NCI-H187 (cell line): ENCODE data around the gene APC.
"Not testable (repeated sequence)": the region's sequence is repeated elsewhere in the genome, so short reads cannot be mapped to it uniquely, and the experiment has no call there.

Source experiments
- DNase-seq, 2 experiments: peaks; one replicate each; lab custom pipeline; 2025; lab: John Stamatoyannopoulos, UW

APC gene

GRCh38 chr5:112860571-112860928 lies 122.9 kb downstream of the APC start:
- not testable (repeated sequence) for DNase-seq

- peak; percentile 80 to 89 for DNase-seq
Measured at GRCh38 chr5:112860929-112861637, 123.4 kb downstream of the APC start, which contains the start of gene SRP19. Gene SRP19 (plus strand): TSS chr5:112861287. CDS start chr5:112861377, 90 bp downstream.

- no peak for DNase-seq
Measured at GRCh38 chr5:112861638-112861985, 123.9 kb downstream of the APC start.

GRCh38 chr5:112862085-112862484 lies 124.4 kb downstream of the APC start:
- DNase-seq = no peak

GRCh38 chr5:112863549-112863948 lies 125.9 kb downstream of the APC start:
- DNase-seq = no peak

GRCh38 chr5:112865128-112865527 lies 127.4 kb downstream of the APC start:
- DNase-seq = no peak

- DNase-seq = no peak
Measured at GRCh38 chr5:112866739-112867138, 129.1 kb downstream of the APC start.

- no peak for DNase-seq
Measured at GRCh38 chr5:112867411-112867810, 129.7 kb downstream of the APC start.

GRCh38 chr5:112869948-112870347 lies 132.3 kb downstream of the APC start:
- no peak for DNase-seq

- DNase-seq = no peak
Measured at GRCh38 chr5:112870966-112871365, 133.3 kb downstream of the APC start.

- no peak for DNase-seq
Measured at GRCh38 chr5:112876362-112876761, 138.7 kb downstream of the APC start.

GRCh38 chr5:112878101-112878500 lies 140.4 kb downstream of the APC start:
- no peak for DNase-seq

GRCh38 chr5:112878760-112879159 lies 141.1 kb downstream of the APC start:
- no peak for DNase-seq

- no peak for DNase-seq
Measured at GRCh38 chr5:112880219-112880964, 142.7 kb downstream of the APC start.

GRCh38 chr5:112883192-112883591 lies 145.5 kb downstream of the APC start:
- no peak for DNase-seq

GRCh38 chr5:112885001-112885400 lies 147.3 kb downstream of the APC start:
- DNase-seq = no peak

- DNase-seq = no peak
Measured at GRCh38 chr5:112886975-112887374, 149.3 kb downstream of the APC start.

GRCh38 chr5:112892066-112892465 lies 154.4 kb downstream of the APC start:
- DNase-seq = not testable (repeated sequence)

GRCh38 chr5:112892776-112893175 lies 155.1 kb downstream of the APC start:
- DNase-seq = no peak

- DNase-seq = no peak
Measured at GRCh38 chr5:112895682-112896081, 158.0 kb downstream of the APC start.
